ENCODE results near the gene SON.
A peak's percentile ranks its signal among the peaks of the same experiment; 100 is the strongest.
"Not testable (repeated sequence)": the region's sequence is repeated elsewhere in the genome, so short reads cannot be mapped to it uniquely, and the experiment has no call there.

SON gene

DNA sequence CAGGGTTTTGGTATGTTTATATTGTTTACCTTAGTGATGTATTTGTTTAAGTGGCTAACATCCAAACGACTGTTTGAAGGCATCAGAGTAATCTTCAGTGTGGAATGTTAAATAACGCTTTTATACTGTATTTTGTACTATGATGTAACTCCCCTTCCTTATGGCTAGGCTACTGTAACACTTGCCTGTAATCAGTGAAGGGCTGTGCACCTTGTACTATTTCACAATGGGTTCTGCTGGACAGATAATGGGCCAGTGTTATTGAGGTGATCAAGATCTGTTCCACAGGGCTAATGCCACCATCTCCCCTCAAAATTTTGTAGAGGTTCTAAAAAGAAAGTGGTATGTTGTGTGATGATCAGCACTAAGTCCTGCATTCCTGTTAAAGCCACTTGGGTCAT lies 33.9 kb downstream of the SON start:
- not testable (repeated sequence) for DNase-seq

GRCh38 chr21:33578214-33578613 lies 35.4 kb downstream of the SON start:
- DNase-seq: no peak

GRCh38 chr21:33578959-33579542 lies 36.2 kb downstream of the SON start:
- DNase-seq: no peak

GRCh38 chr21:33584455-33584854 lies 41.6 kb downstream of the SON start:
- DNase-seq: no peak

- DNase-seq: no peak
These were observed 44.1 kb downstream of the SON start for GRCh38 chr21:33586927-33587326.

- DNase-seq: no peak
These were observed 45.1 kb downstream of the SON start for GRCh38 chr21:33587792-33588484.

GRCh38 chr21:33588485-33589335 lies 45.9 kb downstream of the SON start, which contains the start of gene DONSON:
TSS of gene DONSON (minus strand) at chr21:33588684. CDS start at chr21:33588641, 43 bp downstream.
- peak; percentile 52 for DNase-seq

DNA sequence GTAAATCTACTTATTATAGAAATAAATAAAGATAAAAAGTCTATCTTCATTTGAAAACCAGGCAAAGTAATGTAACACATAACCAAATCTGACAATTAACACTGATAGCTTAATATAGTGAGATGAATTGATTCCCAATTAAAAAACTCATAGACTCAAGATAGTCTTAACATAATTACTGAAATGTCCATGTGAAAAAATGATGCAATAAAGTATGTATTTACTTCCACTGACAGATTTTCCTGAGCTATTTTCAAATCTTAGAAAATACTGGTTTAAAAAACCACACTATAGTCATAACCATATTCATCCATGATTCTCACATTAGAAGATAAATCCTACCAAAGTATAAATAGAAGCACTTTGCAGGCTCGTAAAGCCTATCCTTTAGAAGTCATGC lies 55.2 kb downstream of the SON start:
- no peak for DNase-seq

DNA sequence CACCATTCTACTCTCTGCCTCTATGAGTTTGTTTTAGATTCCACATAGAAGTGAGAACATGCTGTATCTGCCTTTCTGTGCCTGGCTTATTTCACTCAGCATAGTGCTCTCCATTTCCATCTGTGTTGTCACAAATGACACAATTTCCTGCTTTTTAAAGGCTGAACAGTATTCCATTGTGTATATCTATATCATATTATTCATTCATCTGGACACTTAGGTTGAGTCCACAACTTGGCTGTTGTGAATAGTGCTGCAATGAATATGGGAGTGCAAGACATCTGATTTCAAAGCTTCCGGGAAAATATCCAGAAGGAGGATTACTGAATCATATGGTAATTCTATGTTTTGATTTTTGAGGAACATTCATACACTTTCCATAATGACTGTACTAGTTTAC lies 65.7 kb downstream of the SON start:
- DNase-seq: no peak

DNA sequence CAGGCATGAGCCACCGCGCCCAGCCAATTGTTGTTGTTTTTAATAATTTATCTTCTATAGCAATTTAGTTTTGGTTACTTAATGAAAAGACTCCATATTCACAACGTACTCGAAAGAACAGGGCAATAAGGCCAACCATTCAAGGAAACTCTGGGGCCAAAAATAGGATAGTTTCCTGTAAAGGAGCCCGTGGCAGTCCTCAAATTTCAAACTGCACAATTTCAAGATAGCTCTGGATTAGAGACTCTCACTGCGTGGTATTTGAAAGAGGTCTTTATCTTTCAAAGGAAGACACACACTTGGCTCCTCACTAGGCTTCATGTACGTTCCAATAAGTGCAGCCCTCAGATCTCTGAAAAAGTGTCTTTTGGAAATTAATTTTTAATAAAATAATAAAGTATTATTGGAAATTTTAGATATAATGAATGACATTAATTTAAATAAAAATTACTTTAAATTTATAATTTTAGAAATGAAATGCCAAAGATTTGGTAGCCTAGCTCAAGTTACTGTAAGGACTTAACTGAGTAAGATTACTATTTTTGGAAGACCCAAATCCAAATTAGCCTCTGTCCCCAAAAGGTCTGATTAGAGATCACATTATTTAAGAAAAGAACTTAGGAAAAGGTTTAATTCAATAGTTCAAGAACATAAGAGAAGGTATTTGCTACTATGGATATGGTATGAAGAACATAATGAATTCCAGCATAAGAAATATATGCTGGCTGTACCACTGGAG lies 68.3 kb downstream of the SON start:
- no peak for DNase-seq

- not testable (repeated sequence) for DNase-seq
These were observed 74.7 kb downstream of the SON start for GRCh38 chr21:33617565-33617964.

- no peak for DNase-seq
These were observed 75.6 kb downstream of the SON start for GRCh38 chr21:33618407-33618806.

GRCh38 chr21:33619726-33620125 lies 76.9 kb downstream of the SON start:
- DNase-seq: no peak

DNA sequence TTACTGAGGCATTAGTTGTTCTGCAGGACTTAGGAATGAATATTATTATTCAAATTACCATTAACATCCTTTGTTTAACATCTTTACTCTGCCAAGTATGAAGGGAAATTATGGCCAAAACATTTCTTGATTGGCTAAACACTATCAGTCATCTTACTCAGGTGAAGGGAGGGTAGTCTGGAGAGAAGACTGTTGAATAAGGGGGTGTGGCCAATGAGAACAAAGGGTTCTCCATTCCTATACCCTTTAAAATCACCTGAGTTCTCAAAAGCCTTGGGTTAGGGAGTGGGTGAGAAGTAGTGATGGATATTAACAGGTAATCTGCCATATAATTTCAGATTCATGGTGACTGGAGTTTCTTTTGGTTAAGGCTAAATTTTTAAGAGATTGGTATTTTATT lies 79.4 kb downstream of the SON start:
- DNase-seq: no peak

- not testable (repeated sequence) for DNase-seq
These were observed 83.3 kb downstream of the SON start for GRCh38 chr21:33626151-33626550.
